ENCODE results near the gene REG1B. TPM values are rescaled to one million over a fixed set of nuclear protein-coding genes. Genes with fewer than 3 reads are reported as not detected.
"Not testable (repeated sequence)": the region's sequence is repeated elsewhere in the genome, so short reads cannot be mapped to it uniquely, and the experiment has no call there.

The REG1B gene
- total and polyA plus RNA-seq, 2 donors (not counting 3 experiments of a cell fraction or from before 2014, with no cell fraction given) = not detected

DNA sequence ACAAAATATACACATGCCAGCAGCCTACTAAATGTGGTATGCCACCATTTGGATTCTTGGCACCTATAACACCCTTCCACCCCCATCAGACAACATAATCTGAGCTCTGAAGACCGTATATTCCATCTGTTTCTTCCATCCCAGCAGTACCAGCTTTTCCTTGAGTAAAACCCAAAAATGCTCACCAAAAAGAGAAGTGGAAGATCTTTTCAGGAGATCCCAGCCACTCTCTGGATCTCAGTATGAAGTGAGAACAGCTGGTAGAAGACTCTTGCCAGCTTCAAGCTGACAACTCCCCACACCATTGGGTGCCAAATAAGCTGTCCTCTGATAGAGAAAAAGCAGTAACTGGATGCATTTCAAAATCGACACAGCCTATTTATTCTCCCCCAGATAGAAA is 22.6 kb downstream of the REG1B start:
- Histone ChIP-seq H3K27ac (ENCODE audit: insufficient read depth, low read depth, low read length) (no peak overlapping the region), H4K20me1 (replicated peaks; ENCODE audit: control insufficient read depth, extremely low read depth, insufficient read depth, low read length) (no peaks in the 10 kb centered on the region), H3K9ac (replicated peaks; ENCODE audit: extremely low read depth, insufficient read depth, low read length) (no peak overlapping the region), H3K9me1 (replicated peaks; ENCODE audit: control insufficient read depth, extremely low read depth, insufficient read depth, low read length) (no peaks in the 10 kb centered on the region), H3K4me2 (ENCODE audit: insufficient read depth, low read length) (no peak overlapping the region), H3K4me3 (replicated peaks in 1 of 3; ENCODE audit: insufficient read depth in 1 of 3, low read depth in 1 of 3, low read length in 3 of 3) (no peak overlapping the region), H3K9me3 (replicated peaks; ENCODE audit: control insufficient read depth, insufficient read depth, low read length) (peaks cover under 1% of the 10 kb centered on the region), H3K27me3 (ENCODE audit: control insufficient read depth in 2 of 2, insufficient read depth in 2 of 2, low read length in 2 of 2) (no peaks in the 10 kb centered on the region), H2AFZ (ENCODE audit: low read depth, low read length) (no peak overlapping the region), H3K4me1 (ENCODE audit: control insufficient read depth, extremely low read depth, insufficient read depth, low read length) (no peaks in the 10 kb centered on the region), H3K36me3 (ENCODE audit: control insufficient read depth in 2 of 2, extremely low read depth in 1 of 2, insufficient read depth in 2 of 2, low read length in 2 of 2) (no peaks in the 10 kb centered on the region), H3K79me2 (ENCODE audit: control insufficient read depth, insufficient read depth, low read length) (no peaks in the 10 kb centered on the region)
- ChIA-PET CTCF (no interaction called here), POLR2A (no interaction called here)
- no peak for TF ChIP-seq POLR2AphosphoS5 (IDR thresholded peaks at IDR 0.05; ENCODE audit: insufficient read depth, low read depth, low read length)
- TF ChIP-seq GATA2 (IDR thresholded peaks at IDR 0.05; ENCODE audit: insufficient read depth, insufficient read length, low read depth, low read length) = no peak
- TF ChIP-seq MYC (IDR thresholded peaks at IDR 0.05; ENCODE audit: low read depth, low read length) = no peak
- no peak for TF ChIP-seq EZH2 (IDR thresholded peaks at IDR 0.05; ENCODE audit: borderline replicate concordance, low read depth, low read length, severe bottlenecking)
- no peak for TF ChIP-seq FOS (IDR thresholded peaks at IDR 0.05; ENCODE audit: borderline replicate concordance, insufficient read depth, low read length)
- no peak for TF ChIP-seq MAX (IDR thresholded peaks at IDR 0.05; ENCODE audit: insufficient read depth, insufficient read length)
- dilution Hi-C loops (cut with MboI; ENCODE audit: extremely low pct_ligation_motif_present, low sequenced_read_pairs) (no loop called here), intact Hi-C loops (cut with micrococcal nuclease) (no loop called here)
- no peak for FAIRE-seq
- no TSS peak for BruUV-seq (replicated peaks)
- DNase-seq (ENCODE audit: low read depth, low spot score) = no peak

GRCh38 chr2:79054769-79055168 is 33.0 kb downstream of the REG1B start:
- H3K4me1 ChIP-seq (ENCODE audit: control insufficient read depth, extremely low read depth, insufficient read depth, low read length); H3K9ac ChIP-seq (replicated peaks; ENCODE audit: extremely low read depth, insufficient read depth, low read length); H3K9me3 ChIP-seq (replicated peaks; ENCODE audit: control insufficient read depth, insufficient read depth, low read length); H3K4me2 ChIP-seq (ENCODE audit: insufficient read depth, low read length); intact Hi-C loops (cut with micrococcal nuclease); H3K36me3 ChIP-seq (ENCODE audit: control insufficient read depth in 2 of 2, extremely low read depth in 1 of 2, insufficient read depth in 2 of 2, low read length in 2 of 2); H3K4me3 ChIP-seq (replicated peaks in 1 of 3; ENCODE audit: insufficient read depth in 1 of 3, low read depth in 1 of 3, low read length in 3 of 3); H4K20me1 ChIP-seq (replicated peaks; ENCODE audit: control insufficient read depth, extremely low read depth, insufficient read depth, low read length); POLR2A ChIA-PET; DNase-seq (ENCODE audit: low read depth, low spot score); H3K79me2 ChIP-seq (ENCODE audit: control insufficient read depth, insufficient read depth, low read length); H3K27ac ChIP-seq (ENCODE audit: insufficient read depth, low read depth, low read length); FAIRE-seq; BruUV-seq (replicated peaks); H3K9me1 ChIP-seq (replicated peaks; ENCODE audit: control insufficient read depth, extremely low read depth, insufficient read depth, low read length); H3K27me3 ChIP-seq (ENCODE audit: control insufficient read depth in 2 of 2, insufficient read depth in 2 of 2, low read length in 2 of 2); dilution Hi-C loops (cut with MboI; ENCODE audit: extremely low pct_ligation_motif_present, low sequenced_read_pairs); H2AFZ ChIP-seq (ENCODE audit: low read depth, low read length); CTCF ChIA-PET: not testable (repeated sequence)

GRCh38 chr2:79053486-79053885 is 34.3 kb downstream of the REG1B start:
- H3K4me2 ChIP-seq (ENCODE audit: insufficient read depth, low read length); H2AFZ ChIP-seq (ENCODE audit: low read depth, low read length); H3K27me3 ChIP-seq (ENCODE audit: control insufficient read depth in 2 of 2, insufficient read depth in 2 of 2, low read length in 2 of 2); intact Hi-C loops (cut with micrococcal nuclease); H3K9ac ChIP-seq (replicated peaks; ENCODE audit: extremely low read depth, insufficient read depth, low read length); CTCF ChIA-PET; H3K79me2 ChIP-seq (ENCODE audit: control insufficient read depth, insufficient read depth, low read length); DNase-seq (ENCODE audit: low read depth, low spot score); BruUV-seq (replicated peaks); H4K20me1 ChIP-seq (replicated peaks; ENCODE audit: control insufficient read depth, extremely low read depth, insufficient read depth, low read length); H3K9me1 ChIP-seq (replicated peaks; ENCODE audit: control insufficient read depth, extremely low read depth, insufficient read depth, low read length); POLR2A ChIA-PET; H3K27ac ChIP-seq (ENCODE audit: insufficient read depth, low read depth, low read length); H3K9me3 ChIP-seq (replicated peaks; ENCODE audit: control insufficient read depth, insufficient read depth, low read length); H3K4me1 ChIP-seq (ENCODE audit: control insufficient read depth, extremely low read depth, insufficient read depth, low read length); H3K4me3 ChIP-seq (replicated peaks in 1 of 3; ENCODE audit: insufficient read depth in 1 of 3, low read depth in 1 of 3, low read length in 3 of 3); dilution Hi-C loops (cut with MboI; ENCODE audit: extremely low pct_ligation_motif_present, low sequenced_read_pairs); FAIRE-seq; H3K36me3 ChIP-seq (ENCODE audit: control insufficient read depth in 2 of 2, extremely low read depth in 1 of 2, insufficient read depth in 2 of 2, low read length in 2 of 2): not testable (repeated sequence)
